ENCODE measurements around the gene SMAD6.

Gene SMAD6

DNA sequence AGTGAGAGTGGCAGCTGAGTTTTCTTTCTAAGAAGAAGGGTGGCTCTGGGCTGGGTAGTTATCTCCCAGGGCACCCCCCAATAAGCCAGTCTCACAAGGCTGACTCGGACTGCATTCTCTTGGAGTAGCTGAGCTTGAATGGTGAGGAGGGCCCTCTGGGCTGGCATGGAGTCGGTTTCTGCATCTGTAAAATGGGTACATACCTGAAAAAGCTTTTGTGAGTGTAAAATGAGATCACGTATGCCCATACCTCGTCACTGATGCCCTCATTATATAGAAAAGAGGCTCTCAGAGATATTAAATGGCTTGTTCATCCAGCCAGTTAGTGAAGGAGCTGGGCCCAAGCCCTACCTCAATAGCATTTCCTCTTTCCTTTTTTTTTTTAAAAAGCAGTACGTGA is 41.2 kb downstream of the SMAD6 start:
- TF ChIP-seq GATA3 (IDR thresholded peaks at IDR 0.05; ENCODE audit: low read depth, low read length) (no peak), GATA2 (IDR thresholded peaks at IDR 0.05; ENCODE audit: low read depth, low read length) (no peak)

GRCh38 chr15:66743703-66744536 is 41.9 kb downstream of the SMAD6 start:
- TF ChIP-seq GATA2 (IDR thresholded peaks at IDR 0.05; ENCODE audit: low read depth, low read length) (no peak), GATA3 (IDR thresholded peaks at IDR 0.05; ENCODE audit: low read depth, low read length) (no peak)

GRCh38 chr15:66744610-66745279 is 42.7 kb downstream of the SMAD6 start:
- TF ChIP-seq GATA2 (IDR thresholded peaks at IDR 0.05; ENCODE audit: low read depth, low read length): no peak
- no peak for TF ChIP-seq GATA3 (IDR thresholded peaks at IDR 0.05; ENCODE audit: low read depth, low read length)

GRCh38 chr15:66745530-66746230 is 43.6 kb downstream of the SMAD6 start:
- no peak for TF ChIP-seq GATA3 (IDR thresholded peaks at IDR 0.05; ENCODE audit: low read depth, low read length)
- TF ChIP-seq GATA2 (IDR thresholded peaks at IDR 0.05; ENCODE audit: low read depth, low read length): no peak

DNA sequence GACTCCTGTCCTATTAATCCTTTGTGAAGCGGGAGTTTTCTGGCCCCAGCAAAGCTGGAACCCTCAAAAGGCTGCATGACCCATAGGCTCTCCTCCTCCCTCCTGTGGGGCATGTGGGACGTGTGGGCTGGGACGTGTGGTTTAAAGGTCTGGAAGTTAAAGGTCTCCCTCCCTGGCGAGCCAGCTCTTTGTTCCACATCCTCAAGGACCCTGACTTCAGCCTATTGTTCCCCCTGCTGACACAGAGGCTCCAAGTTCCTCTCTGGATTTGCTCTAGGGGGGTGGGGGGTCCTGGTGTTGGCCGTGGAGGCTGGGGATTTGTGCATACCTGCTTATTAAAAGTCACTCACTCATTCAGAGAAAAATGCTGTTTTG is 44.2 kb downstream of the SMAD6 start:
- TF ChIP-seq GATA3 (IDR thresholded peaks at IDR 0.05; ENCODE audit: low read depth, low read length): no peak
- TF ChIP-seq GATA2 (IDR thresholded peaks at IDR 0.05; ENCODE audit: low read depth, low read length): no peak

- TF ChIP-seq GATA2 (IDR thresholded peaks at IDR 0.05; ENCODE audit: low read depth, low read length): no peak
- no peak for TF ChIP-seq GATA3 (IDR thresholded peaks at IDR 0.05; ENCODE audit: low read depth, low read length)
Measured at GRCh38 chr15:66747223-66747622, 45.2 kb downstream of the SMAD6 start.

DNA sequence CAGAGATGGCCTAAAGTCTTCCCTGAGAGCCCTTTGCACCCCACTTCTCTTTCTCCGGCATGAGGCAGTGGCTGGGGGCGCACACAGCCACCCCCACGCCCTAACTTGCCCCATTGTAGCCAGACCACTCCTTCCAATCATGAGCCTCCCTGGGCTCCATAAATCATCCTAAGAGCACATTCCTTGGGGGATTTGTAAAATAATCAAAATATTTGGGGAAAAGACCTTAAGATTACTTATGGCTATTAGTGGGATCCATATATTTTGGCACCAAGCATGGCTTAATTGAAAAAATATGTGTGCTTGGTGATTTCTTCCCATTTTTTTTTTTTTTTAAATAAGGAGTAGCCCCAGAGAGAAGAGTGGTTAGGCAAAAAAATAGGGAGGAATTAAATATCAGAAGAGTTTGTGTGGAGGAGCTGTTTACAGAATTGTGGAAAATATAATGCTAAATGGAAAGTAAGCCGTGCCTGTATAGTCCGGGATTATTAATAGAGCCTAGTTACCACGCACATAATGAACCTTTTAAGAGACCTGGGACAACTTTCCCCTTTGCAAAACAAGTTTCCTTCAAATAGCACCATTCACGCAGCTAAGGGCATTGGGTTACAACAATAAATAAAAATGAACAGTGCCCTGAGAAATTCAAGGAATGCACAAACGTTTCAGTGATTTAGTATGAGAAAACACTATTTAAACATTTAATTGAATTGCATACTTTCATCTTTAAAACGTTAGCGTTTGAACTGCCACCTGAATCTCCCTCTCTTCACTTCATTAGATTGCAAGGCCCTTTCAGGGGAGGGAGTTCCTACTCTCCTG is 46.1 kb downstream of the SMAD6 start:
- TF ChIP-seq GATA3 (IDR thresholded peaks at IDR 0.05; ENCODE audit: low read depth, low read length): no peak
- no peak for TF ChIP-seq GATA2 (IDR thresholded peaks at IDR 0.05; ENCODE audit: low read depth, low read length)

- TF ChIP-seq GATA3 (IDR thresholded peaks at IDR 0.05; ENCODE audit: low read depth, low read length) (no peak), GATA2 (IDR thresholded peaks at IDR 0.05; ENCODE audit: low read depth, low read length) (no peak)
Measured at GRCh38 chr15:66748708-66749035, 46.6 kb downstream of the SMAD6 start.

DNA sequence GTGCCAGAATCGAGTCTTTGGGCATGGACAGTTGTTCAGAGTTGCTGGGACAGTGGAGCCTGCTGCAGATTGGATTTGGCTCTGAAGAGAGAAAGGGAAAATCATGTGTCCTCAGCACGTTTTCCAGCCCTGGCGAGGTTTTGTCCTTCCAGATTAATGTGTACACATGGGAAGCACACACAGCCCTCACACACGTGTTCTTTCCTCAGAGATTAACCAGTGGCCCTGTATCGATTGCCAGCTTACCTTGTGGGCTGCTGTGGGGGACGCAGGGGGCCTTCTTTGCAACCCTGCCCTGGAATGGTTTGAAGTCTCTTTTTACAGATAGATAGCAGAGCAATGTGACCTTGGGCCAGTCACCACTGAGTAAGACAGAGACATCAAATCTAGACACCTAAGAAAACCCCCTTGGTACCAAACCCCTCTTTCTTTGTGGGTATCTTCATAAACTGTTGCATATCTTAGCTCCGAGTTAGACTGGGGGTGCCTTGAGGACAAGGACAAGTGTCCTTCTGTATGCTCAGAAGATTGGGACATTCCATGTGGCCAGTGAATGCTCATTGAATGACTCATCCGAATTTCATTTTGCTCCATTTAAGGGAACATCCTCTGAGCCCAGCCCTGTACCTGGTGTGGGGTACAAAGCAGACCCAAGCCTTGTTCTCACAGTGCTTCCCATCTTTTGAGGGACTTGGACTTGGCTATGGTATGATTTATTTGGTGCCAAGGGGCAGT is 48.0 kb downstream of the SMAD6 start:
- TF ChIP-seq GATA3 (IDR thresholded peaks at IDR 0.05; ENCODE audit: low read depth, low read length) (no peak), GATA2 (IDR thresholded peaks at IDR 0.05; ENCODE audit: low read depth, low read length) (no peak)

DNA sequence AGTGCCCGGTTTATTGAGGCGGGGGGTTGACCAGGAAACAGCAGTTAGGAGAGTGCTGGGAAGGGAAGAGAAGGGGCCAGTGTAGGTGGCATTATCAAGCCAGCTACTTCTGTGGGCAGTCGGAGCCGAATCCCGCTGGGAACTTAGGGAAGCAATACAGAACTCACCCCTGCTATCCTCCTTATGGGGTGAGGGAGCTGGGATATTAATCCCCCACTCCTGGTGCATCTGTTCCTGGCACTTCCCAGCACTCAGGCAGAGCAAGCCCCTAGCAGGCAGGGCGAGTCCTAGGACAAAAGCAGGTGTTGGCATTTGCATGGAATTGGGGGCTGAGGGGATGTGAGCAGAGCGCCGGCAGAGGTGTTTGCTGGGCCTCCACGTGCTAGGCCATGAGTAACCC is 48.6 kb downstream of the SMAD6 start:
- TF ChIP-seq GATA2 (IDR thresholded peaks at IDR 0.05; ENCODE audit: low read depth, low read length) (no peak), GATA3 (IDR thresholded peaks at IDR 0.05; ENCODE audit: low read depth, low read length) (no peak)

DNA sequence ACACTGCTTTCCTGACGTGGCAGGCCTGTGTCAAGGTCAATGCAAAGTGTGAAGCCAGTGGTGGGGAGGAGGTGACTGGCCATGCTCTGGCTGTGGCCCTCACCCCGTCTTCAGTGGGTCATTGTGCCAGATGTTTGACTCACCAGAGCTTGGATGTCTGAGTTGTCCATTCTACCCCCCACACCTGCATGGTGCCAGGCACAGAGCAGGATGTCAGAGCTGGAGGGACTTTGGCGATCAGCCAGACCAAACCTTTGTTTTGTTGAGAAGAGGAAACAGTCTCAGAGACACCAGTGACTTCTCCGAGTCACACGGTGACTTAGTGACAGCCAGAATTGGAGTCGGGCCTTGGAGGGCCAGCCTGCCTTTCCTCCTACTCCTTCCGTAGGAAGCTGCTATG is 49.5 kb downstream of the SMAD6 start:
- TF ChIP-seq GATA2 (IDR thresholded peaks at IDR 0.05; ENCODE audit: low read depth, low read length): no peak
- no peak for TF ChIP-seq GATA3 (IDR thresholded peaks at IDR 0.05; ENCODE audit: low read depth, low read length)

DNA sequence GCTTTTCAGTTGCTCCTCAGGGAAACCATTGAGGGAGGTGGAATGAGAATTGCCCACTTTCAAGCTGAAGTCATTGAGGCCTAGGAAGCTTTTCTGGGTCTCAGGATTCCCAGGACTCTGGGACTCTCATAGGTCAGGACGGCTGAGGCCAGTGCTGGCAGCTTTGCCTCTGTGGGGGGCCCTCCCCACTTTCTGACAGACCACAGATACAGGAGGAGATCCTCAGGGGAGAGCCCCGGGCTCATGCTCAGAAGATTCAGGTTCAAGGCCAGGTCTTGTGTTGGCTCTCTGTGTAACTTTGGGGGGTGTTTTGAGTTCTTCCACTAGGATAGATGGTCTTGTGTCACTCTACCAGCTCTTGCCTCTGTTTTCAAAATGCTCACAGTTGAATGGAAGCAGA is 50.0 kb downstream of the SMAD6 start:
- no peak for TF ChIP-seq GATA2 (IDR thresholded peaks at IDR 0.05; ENCODE audit: low read depth, low read length)
- no peak for TF ChIP-seq GATA3 (IDR thresholded peaks at IDR 0.05; ENCODE audit: low read depth, low read length)

GRCh38 chr15:66753687-66754377 is 51.8 kb downstream of the SMAD6 start:
- TF ChIP-seq GATA2 (IDR thresholded peaks at IDR 0.05; ENCODE audit: low read depth, low read length): no peak
- no peak for TF ChIP-seq GATA3 (IDR thresholded peaks at IDR 0.05; ENCODE audit: low read depth, low read length)
